ENCODE measurements around the gene CIB4. TPM values are rescaled to one million over a fixed set of nuclear protein-coding genes. Genes with fewer than 3 reads are reported as not detected.

CIB4 gene
- polyA plus RNA-seq, 3 donors, result 0.16 TPM; not detected in 2

GRCh38 chr2:26534098-26534864 is 106.9 kb downstream of the CIB4 start:
- no peak overlapping the region for H3K27ac ChIP-seq (ENCODE audit: low read depth, low read length)
- WGBS, 3 donors, result 83 to 92% (median 85%) methylated on average over 4 of the region's 4 CpGs

- no peak overlapping the region for H3K27ac ChIP-seq (ENCODE audit: low read depth, low read length)
- WGBS, 3 donors, result 80 to 92% (median 90%) methylated on average over 7 of the region's 7 CpGs
Measured at GRCh38 chr2:26533661-26534060, 107.5 kb downstream of the CIB4 start.

GRCh38 chr2:26532301-26533250 is 108.6 kb downstream of the CIB4 start:
- WGBS, 3 donors, result 81 to 91% (median 88%) methylated on average over 12 of the region's 12 CpGs
- H3K27ac ChIP-seq (ENCODE audit: low read depth, low read length), result no peak overlapping the region

Other genes starting within 250 kb of the CIB4 start
- under 1 TPM in 1 of 3 donors, not detected in 2; 0.10 TPM for gene DRC1, start 239.4 kb downstream of the CIB4 start, polyA plus RNA-seq
- gene OTOF, start 163.2 kb downstream of the CIB4 start, polyA plus RNA-seq, result under 1 TPM; 0.05 to 0.56 (median 0.19) TPM
- gene KCNK3, start 51.4 kb upstream of the CIB4 start, polyA plus RNA-seq, result 10 to 100 TPM in 1 of 3 donors, 1 to 10 TPM in 2; 2.8 to 24.8 (median 9.1) TPM
- 10 to 100 TPM in 2 of 3 donors, 1 to 10 TPM in 1; 7.1 to 17.0 (median 15.2) TPM for gene SLC35F6, start 122.9 kb upstream of the CIB4 start, polyA plus RNA-seq
- gene CENPA, start 144.7 kb upstream of the CIB4 start, polyA plus RNA-seq, result 1 to 10 TPM in 1 of 3 donors, under 1 TPM in 2; 0.18 to 1.3 (median 0.19) TPM
- under 1 TPM in 2 of 3 donors, not detected in 1; 0.01 to 0.06 TPM for gene DPYSL5, start 206.8 kb upstream of the CIB4 start, polyA plus RNA-seq

All from adipose tissue (tissue), 3 donors.